GM12878 (cell line): ENCODE results near the gene TESPA1. TPM values are rescaled to one million over a fixed set of nuclear protein-coding genes. Genes with fewer than 3 reads are reported as not detected.

Source experiments
- ATAC-seq: fragments of 200-7000 bp; cut with Tn5 transposase; 3 replicates; pipeline ENCODE4 v1.9.1; 2020; ENCODE audit warnings: mild to moderate bottlenecking, moderate library complexity
- BruUV-seq: library from RNA; stranded (reverse); fragments of 400-500 nt; replicated peaks from 2 replicates; lab custom pipeline; 2021; lab: Mats Ljungman, UMichigan
- CTCF ChIA-PET: fragments of 300-600 bp; sonication (Branson Sonifier 250); formaldehyde crosslinking; extraction: SDS; loops from one replicate; lab custom pipeline; 2021; ENCODE audit warnings: inconsistent platforms; lab: Yijun Ruan, JAX
- POLR2A ChIA-PET: fragments of 350-600 bp; formaldehyde crosslinking; extraction: SDS; loops from one replicate; lab custom pipeline; 2021; ENCODE audit warnings: inconsistent platforms; lab: Charles Lee
- RAD21 ChIA-PET: fragments of 300-600 bp; sonication (Branson Sonifier 250); formaldehyde crosslinking; loops from one replicate; lab custom pipeline; 2023; ENCODE audit warnings: antibody characterized with exemption; ENCODE audit not compliant: unreplicated experiment; lab: Charles Lee
- SMC1A ChIA-PET: fragments of 300-600 bp; sonication (Branson Sonifier 250); formaldehyde crosslinking; loops from one replicate; lab custom pipeline; 2023; ENCODE audit not compliant: unreplicated experiment, uncharacterized antibody; lab: Charles Lee
- DNase-seq: peaks from one replicate; pipeline ENCODE4 v3.0.0-alpha.2; 2011; ENCODE audit warnings: low read depth, low spot score
- FAIRE-seq: peaks from 3 replicates; lab custom pipeline; 2011; peaks lifted over from hg19 to GRCh38; lab: Jason Lieb, UNC
- H2AFZ ChIP-seq: 2 replicates; pipeline ENCODE4 v1.6.0; 2011; ENCODE audit warnings: low read depth, low read length, control low read depth; ENCODE audit not compliant: control insufficient read depth
- H3K27ac ChIP-seq: 2 replicates; pipeline ENCODE4 v1.5.1; 2011; ENCODE audit warnings: control low read depth; ENCODE audit not compliant: control insufficient read depth, insufficient read depth
- H3K27me3 ChIP-seq, 2 experiments: replicated peaks in 1 of 2; 2 replicates each; pipeline versions ENCODE4 v1.6.0 to v1.6.1; 2011; ENCODE audit warnings: low read length in 1 of 2; ENCODE audit not compliant: control insufficient read depth in 2 of 2, insufficient read depth in 2 of 2
- H3K36me3 ChIP-seq, 2 experiments: 2 replicates each; pipeline ENCODE4 v1.5.1; 2011; ENCODE audit warnings: low read length in 1 of 2; ENCODE audit not compliant: control insufficient read depth in 2 of 2, insufficient read depth in 2 of 2
- H3K4me1 ChIP-seq: 2 replicates; pipeline ENCODE4 v1.6.1; 2011; ENCODE audit warnings: mild to moderate bottlenecking, low read length, moderate library complexity, mixed read lengths; ENCODE audit not compliant: control insufficient read depth, insufficient read depth
- H3K4me2 ChIP-seq: 2 replicates; pipeline ENCODE4 v1.6.0; 2011; ENCODE audit warnings: control low read depth; ENCODE audit not compliant: control insufficient read depth, insufficient read depth
- H3K4me3 ChIP-seq: fragments of 200-600 bp; sonication (generic); 2 replicates; pipeline ENCODE4 v1.5.1; 2016
- H3K79me2 ChIP-seq: 2 replicates; pipeline ENCODE4 v1.6.0; 2011; ENCODE audit warnings: low read length; ENCODE audit not compliant: control insufficient read depth, insufficient read depth
- H3K9ac ChIP-seq: 2 replicates; pipeline ENCODE4 v1.8.0; 2011; ENCODE audit warnings: low read length, control low read depth, mixed read lengths; ENCODE audit not compliant: control insufficient read depth, insufficient read depth
- H3K9me3 ChIP-seq: replicated peaks from 3 replicates; pipeline ENCODE4 v1.5.1; 2011; ENCODE audit warnings: mild to moderate bottlenecking, low read length; ENCODE audit not compliant: control insufficient read depth, insufficient read depth
- H4K20me1 ChIP-seq: 2 replicates; pipeline ENCODE4 v1.6.0; 2011; ENCODE audit not compliant: control insufficient read depth, insufficient read depth
- CREB1 ChIP-seq: IDR thresholded peaks from 2 replicates; pipeline ENCODE4 v1.6.1; 2012; ENCODE audit warnings: low read depth, mild to moderate bottlenecking, inconsistent platforms
- CREM ChIP-seq: IDR thresholded peaks from 2 replicates; pipeline ENCODE4 v1.6.1; 2014; ENCODE audit warnings: antibody characterized with exemption, low read depth
- EGR1 ChIP-seq, 2 experiments: IDR thresholded peaks; 1 replicate in 1 of 2; 2 replicates in 1 of 2; pipeline ENCODE4 v1.6.1; 2011 to 2012; ENCODE audit warnings: low read depth in 2 of 2, low read length in 2 of 2, borderline replicate concordance in 1 of 2, mild to moderate bottlenecking in 1 of 2, moderate library complexity in 1 of 2
- EP300 ChIP-seq, 2 experiments: fragments of 150-350 bp in 1 of 2; IDR thresholded peaks; 2 replicates each; pipeline ENCODE4 v1.6.1; 2011 to 2012; ENCODE audit warnings: low read depth in 2 of 2, low read length in 2 of 2, borderline replicate concordance in 1 of 2, improper control_type of control experiment in 1 of 2, inconsistent platforms in 1 of 2; ENCODE audit not compliant: control insufficient read depth in 1 of 2
- FOXK2 ChIP-seq: fragments of 450-650 bp; IDR thresholded peaks from 2 replicates; pipeline ENCODE4 v1.6.1; 2017; ENCODE audit warnings: mild to moderate bottlenecking, moderate library complexity
- JUNB ChIP-seq: IDR thresholded peaks from 2 replicates; pipeline ENCODE4 v1.6.1; 2016; ENCODE audit warnings: antibody characterized with exemption, mild to moderate bottlenecking
- MYC ChIP-seq: IDR thresholded peaks from 2 replicates; pipeline ENCODE4 v1.6.1; 2011; ENCODE audit warnings: mild to moderate bottlenecking, low read length, moderate library complexity, inconsistent platforms; ENCODE audit not compliant: insufficient read depth, insufficient replicate concordance, insufficient read length, severe bottlenecking
- PML ChIP-seq: IDR thresholded peaks from 2 replicates; pipeline ENCODE4 v1.6.1; 2012; ENCODE audit warnings: low read length, inconsistent platforms
- SUPT20H ChIP-seq: IDR thresholded peaks from 2 replicates; pipeline ENCODE4 v1.6.1; 2011; ENCODE audit warnings: low read depth, mild to moderate bottlenecking, low read length, moderate library complexity, borderline replicate concordance; ENCODE audit not compliant: control insufficient read depth
- WGBS: methylation state at CpG from one replicate; pipeline ENCODE4 v1.1.6; 2016; ENCODE audit warnings: low lambda C conversion rate; ENCODE audit not compliant: insufficient replicate concordance, insufficient coverage; ENCODE audit errors: missing lambda C conversion rate; 5-methylcytosine and 5-hydroxymethylcytosine counted together
- in situ Hi-C: fragments of 300-500 bp; cut with MboI; formaldehyde crosslinking; loops from 9 replicates; pipeline ENCODE4 v1.14.3; 2018; ENCODE audit warnings: mixed read lengths
- intact Hi-C: fragments of 100-400 bp; cut with micrococcal nuclease; formaldehyde crosslinking; loops from one replicate; pipeline ENCODE4 v1.14.2; 2022; ENCODE audit not compliant: unreplicated experiment
- polyA plus RNA-seq, 11 experiments: library from polyadenylated mRNA; depleted of rRNA in 4 of 11; unstranded in 6 of 11; stranded (reverse) in 5 of 11; fragments of >200 nt; fragmentation: Nextera tagmentation in 4 of 11; fragmentation: Illumina TruSeq in 1 of 11; extraction: Ambion mirVana in 4 of 11; extraction: Trizol in 1 of 11; gene quantifications; 1 replicate in 1 of 11; 2 replicates in 10 of 11; pipeline versions ENCODE4 v1.2.1 to v1.2.3, GENCODE V29; 2011 to 2016; ENCODE audit warnings: inconsistent platforms in 2 of 11, missing spikeins in 2 of 11, low read depth in 1 of 11
- total RNA-seq, 4 experiments: library from RNA; depleted of rRNA in 3 of 4; stranded (reverse); fragments of >200 nt in 3 of 4; fragmentation: Illumina TruSeq in 1 of 4; extraction: Trizol in 1 of 4; gene quantifications; 2 replicates each; pipeline versions ENCODE4 v1.2.1 to v1.2.3, GENCODE V29; 2013 to 2021
- TF ChIP-seq, protein P1 (sequence below): fragments of 450-650 bp; IDR thresholded peaks from 2 replicates; pipeline ENCODE4 v1.6.1; 2016; ENCODE audit warnings: mild to moderate bottlenecking
- TF ChIP-seq, protein P2 (sequence below): fragments of 450-650 bp; IDR thresholded peaks from 2 replicates; pipeline ENCODE4 v1.6.1; 2016; ENCODE audit warnings: mild to moderate bottlenecking, moderate library complexity, borderline replicate concordance
- TF ChIP-seq, protein P3 (sequence below): IDR thresholded peaks from 2 replicates; pipeline ENCODE4 v1.6.1; 2012; ENCODE audit warnings: low read depth, low read length, improper control_type of control experiment
- TF ChIP-seq, protein P4 (sequence below): fragments of 450-650 bp; IDR thresholded peaks from 2 replicates; pipeline ENCODE4 v1.6.1; 2017; ENCODE audit warnings: mild to moderate bottlenecking
- TF ChIP-seq, protein P5 (sequence below): IDR thresholded peaks from 2 replicates; pipeline ENCODE4 v1.6.1; 2011; ENCODE audit warnings: mild to moderate bottlenecking, low read depth, low read length, moderate library complexity; ENCODE audit not compliant: insufficient replicate concordance

Gene TESPA1
- total and polyA plus RNA-seq, 10 of the 15 experiments (the other 5 are each of a cell fraction or from before 2014, with no cell fraction given): 13.8 to 56.2 (median 23.9) TPM

DNA sequence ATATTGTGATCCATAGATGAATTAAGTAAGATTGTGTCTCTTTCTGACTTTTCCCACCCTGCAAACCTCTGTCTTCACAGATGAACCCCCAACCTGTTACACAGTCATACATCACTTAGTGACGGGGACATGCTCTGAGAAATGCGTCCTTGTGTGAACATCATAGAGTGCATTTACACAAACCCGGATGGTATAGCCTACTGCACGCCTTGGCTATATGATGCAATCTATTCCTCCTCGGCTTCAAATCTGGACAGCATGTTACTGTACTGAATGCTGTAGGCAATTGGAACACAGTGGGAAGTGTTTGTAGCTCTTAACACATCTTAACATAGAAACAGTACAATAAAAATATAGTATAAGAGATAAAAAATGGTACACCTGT, 7.4 kb upstream of the TESPA1 start:
- POLR2A ChIA-PET: interaction anchor here (0.6 to 2.1 kb wide), 2 partner anchors 80 to 583 kb away, joined by 3 to 8 read pairs; no protein-coding TSS in a partner anchor
- H2AFZ ChIP-seq: peak overlapping the region; percentile 49
- BruUV-seq: no TSS peak
- no peak overlapping the region for H3K9ac ChIP-seq
- H3K4me3 ChIP-seq: no peak overlapping the region
- TF ChIP-seq PML: no peak
- peak; percentile 11; the same call in 1 of the 2 replicates for TF ChIP-seq JUNB
- TF ChIP-seq CREM: peak; percentile 71
- no peak for TF ChIP-seq EP300 (IDR thresholded peaks at IDR 0.05; ENCODE audit: borderline replicate concordance in 1 of 2, control insufficient read depth in 1 of 2, low read depth in 2 of 2, low read length in 2 of 2)
- TF ChIP-seq, protein P1, sequence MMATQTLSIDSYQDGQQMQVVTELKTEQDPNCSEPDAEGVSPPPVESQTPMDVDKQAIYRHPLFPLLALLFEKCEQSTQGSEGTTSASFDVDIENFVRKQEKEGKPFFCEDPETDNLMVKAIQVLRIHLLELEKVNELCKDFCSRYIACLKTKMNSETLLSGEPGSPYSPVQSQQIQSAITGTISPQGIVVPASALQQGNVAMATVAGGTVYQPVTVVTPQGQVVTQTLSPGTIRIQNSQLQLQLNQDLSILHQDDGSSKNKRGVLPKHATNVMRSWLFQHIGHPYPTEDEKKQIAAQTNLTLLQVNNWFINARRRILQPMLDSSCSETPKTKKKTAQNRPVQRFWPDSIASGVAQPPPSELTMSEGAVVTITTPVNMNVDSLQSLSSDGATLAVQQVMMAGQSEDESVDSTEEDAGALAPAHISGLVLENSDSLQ: peak; percentile 40; the same call in 1 of the 2 replicates
- no peak for TF ChIP-seq MYC
- no peak for TF ChIP-seq EGR1 (IDR thresholded peaks at IDR 0.05; ENCODE audit: borderline replicate concordance in 1 of 2, low read depth in 2 of 2, low read length in 2 of 2)
- peak; percentile 90 for TF ChIP-seq CREB1
- TF ChIP-seq SUPT20H: no peak
- no peak for TF ChIP-seq FOXK2
- TF ChIP-seq, protein P2, sequence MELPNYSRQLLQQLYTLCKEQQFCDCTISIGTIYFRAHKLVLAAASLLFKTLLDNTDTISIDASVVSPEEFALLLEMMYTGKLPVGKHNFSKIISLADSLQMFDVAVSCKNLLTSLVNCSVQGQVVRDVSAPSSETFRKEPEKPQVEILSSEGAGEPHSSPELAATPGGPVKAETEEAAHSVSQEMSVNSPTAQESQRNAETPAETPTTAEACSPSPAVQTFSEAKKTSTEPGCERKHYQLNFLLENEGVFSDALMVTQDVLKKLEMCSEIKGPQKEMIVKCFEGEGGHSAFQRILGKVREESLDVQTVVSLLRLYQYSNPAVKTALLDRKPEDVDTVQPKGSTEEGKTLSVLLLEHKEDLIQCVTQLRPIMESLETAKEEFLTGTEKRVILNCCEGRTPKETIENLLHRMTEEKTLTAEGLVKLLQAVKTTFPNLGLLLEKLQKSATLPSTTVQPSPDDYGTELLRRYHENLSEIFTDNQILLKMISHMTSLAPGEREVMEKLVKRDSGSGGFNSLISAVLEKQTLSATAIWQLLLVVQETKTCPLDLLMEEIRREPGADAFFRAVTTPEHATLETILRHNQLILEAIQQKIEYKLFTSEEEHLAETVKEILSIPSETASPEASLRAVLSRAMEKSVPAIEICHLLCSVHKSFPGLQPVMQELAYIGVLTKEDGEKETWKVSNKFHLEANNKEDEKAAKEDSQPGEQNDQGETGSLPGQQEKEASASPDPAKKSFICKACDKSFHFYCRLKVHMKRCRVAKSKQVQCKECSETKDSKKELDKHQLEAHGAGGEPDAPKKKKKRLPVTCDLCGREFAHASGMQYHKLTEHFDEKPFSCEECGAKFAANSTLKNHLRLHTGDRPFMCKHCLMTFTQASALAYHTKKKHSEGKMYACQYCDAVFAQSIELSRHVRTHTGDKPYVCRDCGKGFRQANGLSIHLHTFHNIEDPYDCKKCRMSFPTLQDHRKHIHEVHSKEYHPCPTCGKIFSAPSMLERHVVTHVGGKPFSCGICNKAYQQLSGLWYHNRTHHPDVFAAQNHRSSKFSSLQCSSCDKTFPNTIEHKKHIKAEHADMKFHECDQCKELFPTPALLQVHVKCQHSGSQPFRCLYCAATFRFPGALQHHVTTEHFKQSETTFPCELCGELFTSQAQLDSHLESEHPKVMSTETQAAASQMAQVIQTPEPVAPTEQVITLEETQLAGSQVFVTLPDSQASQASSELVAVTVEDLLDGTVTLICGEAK: no peak
- TF ChIP-seq, protein P3, sequence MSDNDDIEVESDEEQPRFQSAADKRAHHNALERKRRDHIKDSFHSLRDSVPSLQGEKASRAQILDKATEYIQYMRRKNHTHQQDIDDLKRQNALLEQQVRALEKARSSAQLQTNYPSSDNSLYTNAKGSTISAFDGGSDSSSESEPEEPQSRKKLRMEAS: no peak
- TF ChIP-seq, protein P4, sequence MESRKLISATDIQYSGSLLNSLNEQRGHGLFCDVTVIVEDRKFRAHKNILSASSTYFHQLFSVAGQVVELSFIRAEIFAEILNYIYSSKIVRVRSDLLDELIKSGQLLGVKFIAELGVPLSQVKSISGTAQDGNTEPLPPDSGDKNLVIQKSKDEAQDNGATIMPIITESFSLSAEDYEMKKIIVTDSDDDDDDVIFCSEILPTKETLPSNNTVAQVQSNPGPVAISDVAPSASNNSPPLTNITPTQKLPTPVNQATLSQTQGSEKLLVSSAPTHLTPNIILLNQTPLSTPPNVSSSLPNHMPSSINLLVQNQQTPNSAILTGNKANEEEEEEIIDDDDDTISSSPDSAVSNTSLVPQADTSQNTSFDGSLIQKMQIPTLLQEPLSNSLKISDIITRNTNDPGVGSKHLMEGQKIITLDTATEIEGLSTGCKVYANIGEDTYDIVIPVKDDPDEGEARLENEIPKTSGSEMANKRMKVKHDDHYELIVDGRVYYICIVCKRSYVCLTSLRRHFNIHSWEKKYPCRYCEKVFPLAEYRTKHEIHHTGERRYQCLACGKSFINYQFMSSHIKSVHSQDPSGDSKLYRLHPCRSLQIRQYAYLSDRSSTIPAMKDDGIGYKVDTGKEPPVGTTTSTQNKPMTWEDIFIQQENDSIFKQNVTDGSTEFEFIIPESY: no peak
- TF ChIP-seq, protein P5, sequence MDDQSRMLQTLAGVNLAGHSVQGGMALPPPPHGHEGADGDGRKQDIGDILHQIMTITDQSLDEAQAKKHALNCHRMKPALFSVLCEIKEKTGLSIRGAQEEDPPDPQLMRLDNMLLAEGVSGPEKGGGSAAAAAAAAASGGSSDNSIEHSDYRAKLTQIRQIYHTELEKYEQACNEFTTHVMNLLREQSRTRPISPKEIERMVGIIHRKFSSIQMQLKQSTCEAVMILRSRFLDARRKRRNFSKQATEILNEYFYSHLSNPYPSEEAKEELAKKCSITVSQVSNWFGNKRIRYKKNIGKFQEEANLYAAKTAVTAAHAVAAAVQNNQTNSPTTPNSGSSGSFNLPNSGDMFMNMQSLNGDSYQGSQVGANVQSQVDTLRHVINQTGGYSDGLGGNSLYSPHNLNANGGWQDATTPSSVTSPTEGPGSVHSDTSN: peak; percentile 11
- TF ChIP-seq, all 136 proteins: peak for 5
- Histone ChIP-seq H3K27ac (peak overlapping the region; percentile 68), H3K27me3 (no peaks in the 10 kb centered on the region), H4K20me1 (no peaks in the 10 kb centered on the region), H3K4me1 (peaks cover 26% of the 10 kb centered on the region), H3K9me3 (no peaks in the 10 kb centered on the region), H3K36me3 (no peaks in the 10 kb centered on the region), H3K4me2 (peak overlapping the region; percentile 58), H3K79me2 (no peaks in the 10 kb centered on the region)
- intact Hi-C loops: loop anchor here (2.0 to 10.0 kb wide), 5 partner anchors 33 to 633 kb away; partner anchors contain the start of gene MUCL1
- ChIA-PET RAD21 (interaction anchor here (0.8 to 3.4 kb wide), 17 partner anchors 8 to 351 kb away, joined by 3 to 205 read pairs (median 6); partner anchors contain the start of genes MUCL1, NEUROD4 and TESPA1), SMC1A (interaction anchor here (0.9 to 13.2 kb wide), 25 partner anchors 8 to 290 kb away, joined by 3 to 429 read pairs (median 9); partner anchors contain the start of genes MUCL1, NEUROD4 and TESPA1), CTCF (interaction anchor here (0.8 to 12.8 kb wide), 31 partner anchors 9 to 803 kb away, joined by 3 to 700 read pairs (median 11); partner anchors contain the start of genes MUCL1, SMUG1 and TESPA1)
- FAIRE-seq (no peak), ATAC-seq (peak; percentile 75), DNase-seq (no peak)
- WGBS: 21% methylated on average over 5 of the region's 5 CpGs
- in situ Hi-C loops: loop anchor here (5.0 kb wide), 1 partner anchor 80 kb away; no protein-coding TSS in a partner anchor
